HG03280 (cell line): Measurements from ENCODE around the gene METAP1D.

Source experiments
- ATAC-seq: cut with Tn5 transposase; IDR thresholded peaks from one replicate; pipeline ENCODE4 v1.9.1; 2021; ENCODE audit warnings: mild to moderate bottlenecking, moderate library complexity; ENCODE audit not compliant: unreplicated experiment

METAP1D gene

GRCh38 chr2:172079416-172079815, 79.7 kb downstream of the METAP1D start:
- ATAC-seq, result no peak

- ATAC-seq, result no peak
These were observed 80.3 kb downstream of the METAP1D start for GRCh38 chr2:172079838-172080640.

DNA sequence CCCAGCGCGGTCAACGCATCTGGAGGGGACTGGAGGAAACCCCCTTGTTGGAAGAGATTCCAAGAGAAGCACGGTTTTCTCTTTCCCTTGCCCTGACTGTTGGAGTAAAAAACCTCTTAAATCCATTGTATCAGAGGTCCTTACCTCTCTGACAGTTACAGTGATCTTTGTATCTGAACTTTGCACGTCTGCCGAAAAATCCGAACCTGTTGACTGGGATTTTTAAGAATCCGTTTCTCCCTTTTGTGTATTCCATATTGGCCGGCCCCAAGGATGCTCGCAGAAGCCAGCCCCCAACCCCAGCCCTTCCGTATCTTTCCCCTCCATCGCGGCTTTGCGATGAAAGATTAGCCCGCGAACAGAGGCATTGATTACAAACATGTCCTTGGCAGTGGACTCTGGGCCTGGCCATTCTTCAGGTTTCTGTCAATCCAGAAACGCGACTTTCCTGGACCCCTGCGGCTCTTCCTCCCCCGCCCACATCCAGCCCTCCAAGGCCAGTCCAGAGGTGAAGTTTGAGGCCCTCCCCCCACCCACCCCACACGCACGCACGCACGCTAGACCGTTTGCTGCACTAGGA, 81.0 kb downstream of the METAP1D start:
- ATAC-seq, result no peak

- no peak for ATAC-seq
These were observed 81.7 kb downstream of the METAP1D start for GRCh38 chr2:172081221-172082022.

DNA sequence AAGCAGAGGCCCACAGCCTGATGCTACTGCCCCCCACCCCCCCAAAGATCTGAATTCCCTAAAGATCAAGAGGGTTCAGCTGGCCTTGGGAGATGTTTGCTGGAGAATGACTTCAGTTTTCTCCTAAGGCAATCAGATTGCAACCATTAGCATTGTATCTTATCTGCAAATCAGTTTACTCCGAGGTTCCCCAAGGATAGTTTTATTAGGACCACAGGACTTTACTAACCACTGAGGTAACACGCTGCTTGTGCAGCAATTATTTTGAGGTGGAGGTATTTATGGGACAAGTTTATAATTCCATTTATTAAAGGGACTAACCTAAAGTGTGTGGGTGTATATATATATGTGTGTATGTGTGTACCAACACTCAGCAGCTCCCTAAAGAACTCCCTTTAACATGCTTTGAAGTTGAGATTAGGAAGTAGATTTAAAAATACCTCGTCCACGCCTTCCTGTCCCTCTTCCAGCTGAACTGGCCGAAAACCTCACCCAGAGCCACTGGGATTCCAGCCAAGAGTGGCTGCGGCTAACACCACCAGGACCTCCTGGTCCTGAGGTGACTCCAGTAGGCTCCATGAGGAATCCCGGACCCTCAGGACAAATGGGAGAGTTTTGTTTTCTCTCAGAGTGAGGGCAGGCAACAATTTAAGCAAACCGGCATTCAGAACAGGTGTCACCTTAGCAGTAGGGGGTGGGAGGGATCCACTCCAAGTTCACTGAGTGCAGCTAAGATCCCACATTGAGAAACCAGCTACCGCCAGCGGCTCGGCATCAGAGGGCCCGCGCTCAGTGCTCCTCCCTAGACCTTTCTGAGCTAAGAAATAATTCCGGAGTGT, 82.6 kb downstream of the METAP1D start:
- ATAC-seq, result no peak

DNA sequence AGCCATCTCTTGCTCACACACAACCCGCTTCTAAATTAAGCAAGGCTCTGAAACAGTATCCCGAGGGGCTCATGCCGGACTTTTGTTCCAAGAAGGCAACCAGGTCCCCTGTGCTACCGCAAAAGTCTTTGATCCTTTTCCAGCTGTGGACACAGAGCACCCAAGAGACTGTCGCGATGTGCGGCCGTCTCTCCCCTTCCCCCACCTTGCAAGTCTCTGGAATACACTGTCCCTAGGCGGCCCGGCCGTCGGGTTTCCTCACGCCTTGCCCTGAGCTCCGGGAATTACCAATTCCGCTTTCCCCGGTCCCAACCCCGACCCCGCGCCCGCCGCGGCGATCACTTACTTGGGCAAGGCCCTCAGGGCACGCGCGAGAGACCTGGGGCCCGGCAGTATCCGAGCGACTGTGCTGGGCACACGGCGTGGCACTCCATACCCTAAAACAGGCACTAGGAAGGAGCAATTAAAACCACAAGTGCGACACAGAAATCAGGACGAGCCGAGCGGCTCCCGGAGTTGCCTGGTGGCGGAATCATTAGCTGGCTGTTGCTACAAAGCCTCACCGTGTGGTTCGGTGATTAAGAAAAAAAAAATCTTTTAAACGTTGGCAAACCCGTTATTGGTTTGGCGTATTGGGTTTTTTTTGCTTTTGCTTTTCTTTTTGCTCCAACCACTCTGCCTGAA, 83.3 kb downstream of the METAP1D start:
- ATAC-seq, result no peak

DNA sequence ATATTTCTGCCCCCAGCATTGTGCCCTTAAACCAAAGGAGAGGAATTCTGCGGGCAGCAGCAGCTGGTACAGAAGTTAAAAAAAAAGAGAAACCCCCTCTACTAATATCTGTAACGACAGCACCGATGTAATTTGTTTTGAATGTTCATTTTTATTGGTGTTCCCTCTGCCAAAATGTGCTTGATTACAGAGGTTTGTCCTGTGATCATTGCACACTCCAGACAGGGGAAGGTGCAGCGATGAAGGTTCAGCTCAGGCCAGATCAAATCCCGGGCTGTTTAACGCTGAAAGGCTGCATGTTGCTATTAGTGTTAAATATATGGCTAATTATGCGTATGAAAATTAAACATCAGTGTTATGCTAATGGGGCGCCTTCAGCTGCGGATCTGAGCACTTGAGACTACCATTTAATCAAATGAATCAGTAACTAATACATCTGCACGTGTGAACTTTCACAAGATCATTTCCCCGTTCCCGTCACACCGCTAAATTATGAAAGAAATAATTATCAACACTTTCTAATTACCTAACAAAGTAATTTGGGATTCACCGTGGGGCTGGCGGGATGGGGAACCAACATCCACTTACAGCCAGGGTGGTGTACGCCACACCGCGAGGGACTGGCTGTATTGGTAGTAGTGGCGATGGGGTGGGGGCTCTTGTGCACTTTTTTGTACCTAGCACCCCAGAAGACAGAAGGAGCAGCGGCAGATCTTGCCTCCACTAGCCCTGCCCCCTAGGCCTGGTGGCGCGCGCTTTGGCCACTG, 84.1 kb downstream of the METAP1D start:
- no peak for ATAC-seq

DNA sequence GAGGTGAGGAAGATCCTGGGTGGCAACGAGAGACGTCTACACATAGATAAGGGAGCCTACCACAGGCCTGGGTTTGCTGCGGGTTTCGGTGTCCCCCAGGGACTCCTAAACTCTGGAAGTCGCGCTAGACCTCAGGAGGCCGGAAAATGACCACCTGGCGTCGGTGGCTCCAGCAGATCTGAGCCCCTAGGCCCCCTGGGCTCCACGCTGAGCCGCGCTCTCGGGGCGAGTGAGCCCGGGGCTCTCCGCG, 84.6 kb downstream of the METAP1D start:
- ATAC-seq, result no peak

GRCh38 chr2:172084645-172085459, 85.1 kb downstream of the METAP1D start:
- ATAC-seq, result peak; percentile 88

DNA sequence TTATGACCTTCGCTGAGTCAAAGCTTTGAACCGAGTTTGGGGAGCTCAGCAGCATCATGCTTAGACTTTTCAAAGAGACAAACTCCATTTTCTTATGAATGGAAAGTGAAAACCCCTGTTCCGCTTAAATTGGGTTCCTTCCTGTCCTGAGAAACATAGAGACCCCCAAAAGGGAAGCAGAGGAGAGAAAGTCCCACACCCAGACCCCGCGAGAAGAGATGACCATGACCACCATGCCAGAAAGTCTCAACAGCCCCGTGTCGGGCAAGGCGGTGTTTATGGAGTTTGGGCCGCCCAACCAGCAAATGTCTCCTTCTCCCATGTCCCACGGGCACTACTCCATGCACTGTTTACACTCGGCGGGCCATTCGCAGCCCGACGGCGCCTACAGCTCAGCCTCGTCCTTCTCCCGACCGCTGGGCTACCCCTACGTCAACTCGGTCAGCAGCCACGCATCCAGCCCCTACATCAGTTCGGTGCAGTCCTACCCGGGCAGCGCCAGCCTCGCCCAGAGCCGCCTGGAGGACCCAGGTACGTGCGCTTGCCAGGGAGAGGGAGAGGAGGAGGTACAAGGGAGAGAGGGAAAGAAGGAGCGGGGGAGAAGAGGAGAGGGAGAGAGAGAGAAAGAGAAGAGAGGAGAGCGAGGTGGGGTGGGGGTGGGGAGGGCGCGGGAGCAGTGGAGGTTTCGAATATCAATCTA, 85.9 kb downstream of the METAP1D start, which contains the start of gene DLX1:
Gene DLX1, plus strand, starts transcription at position 48 of the 700 bp plus-strand sequence. Its CDS starts 171 bp downstream, at position 219.
- peak; percentile 23 for ATAC-seq

DNA sequence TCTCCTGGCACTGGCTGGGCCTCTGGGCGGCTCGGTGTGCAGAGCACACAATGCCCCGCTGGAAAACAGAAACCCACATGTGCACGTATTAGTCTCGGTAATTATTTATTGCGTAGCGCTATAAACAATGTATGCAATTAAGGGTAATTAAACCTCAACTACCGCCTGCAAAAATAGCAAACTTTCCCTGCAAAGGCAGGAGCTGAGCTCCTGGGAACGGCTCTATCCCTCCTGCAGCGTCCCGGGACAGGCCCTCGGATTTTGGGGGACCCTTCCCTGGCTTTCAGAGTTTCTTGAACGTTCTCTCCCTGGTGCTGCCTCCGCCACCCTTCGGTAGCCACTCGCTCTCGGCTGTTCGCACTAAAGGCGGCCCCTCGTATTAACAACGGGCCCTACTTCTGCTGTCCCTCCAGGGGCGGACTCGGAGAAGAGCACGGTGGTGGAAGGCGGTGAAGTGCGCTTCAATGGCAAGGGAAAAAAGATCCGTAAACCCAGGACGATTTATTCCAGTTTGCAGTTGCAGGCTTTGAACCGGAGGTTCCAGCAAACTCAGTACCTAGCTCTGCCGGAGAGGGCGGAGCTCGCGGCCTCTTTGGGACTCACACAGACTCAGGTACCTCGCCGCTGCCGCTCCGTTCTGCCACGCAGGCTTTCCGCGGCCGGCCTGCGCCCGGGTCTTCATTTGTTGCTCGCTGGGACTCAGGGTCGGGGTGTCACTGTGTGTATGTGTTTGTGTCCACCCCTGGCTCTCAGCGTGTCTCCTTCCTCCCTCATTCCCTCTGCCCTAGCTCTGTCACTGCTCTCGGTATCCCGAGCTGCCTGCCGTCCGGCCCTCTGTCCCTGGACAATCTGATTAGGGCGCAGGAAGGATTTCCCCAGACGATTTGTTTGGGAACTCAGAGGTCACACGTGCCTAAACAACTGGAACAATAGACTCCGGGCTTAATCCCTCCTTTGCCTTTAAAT, 86.8 kb downstream of the METAP1D start:
- ATAC-seq, result no peak

GRCh38 chr2:172087207-172087779, 87.5 kb downstream of the METAP1D start:
- ATAC-seq, result no peak

GRCh38 chr2:172087780-172088244, 88.1 kb downstream of the METAP1D start:
- no peak for ATAC-seq

- no peak for ATAC-seq
These were observed 88.7 kb downstream of the METAP1D start for GRCh38 chr2:172088245-172089004.

GRCh38 chr2:172089005-172089504, 89.3 kb downstream of the METAP1D start:
- ATAC-seq, result no peak

DNA sequence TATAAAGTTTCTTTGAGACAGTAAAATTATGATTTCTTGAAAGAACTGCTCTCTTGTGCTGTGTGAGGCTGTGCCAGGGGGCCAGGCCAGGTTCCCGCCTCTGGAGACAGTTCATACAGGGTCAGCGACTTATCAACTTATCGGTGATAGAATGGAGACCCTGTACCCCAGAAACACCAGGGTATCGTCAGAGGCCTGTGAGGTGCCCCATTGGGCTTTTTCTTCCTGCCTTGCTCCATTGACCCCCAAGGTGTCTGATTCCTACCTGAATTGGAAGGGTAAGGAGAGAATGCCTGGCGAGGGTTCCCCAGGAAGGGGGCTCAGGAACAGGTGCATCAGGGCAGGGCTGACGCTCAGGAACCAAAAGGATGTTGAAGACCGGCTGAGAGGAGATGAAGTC, 89.9 kb downstream of the METAP1D start:
- ATAC-seq, result no peak
